HG03095 (cell line): ENCODE results near the gene PELI2.

Source experiments
- ATAC-seq: cut with Tn5 transposase; IDR thresholded peaks from one replicate; pipeline ENCODE4 v1.9.1; 2021; ENCODE audit warnings: moderate library complexity; ENCODE audit not compliant: unreplicated experiment

The PELI2 gene

GRCh38 chr14:56118611-56119181 lies 485 bp downstream of the PELI2 start:
- ATAC-seq = no peak

GRCh38 chr14:56119201-56119981 lies 1.2 kb downstream of the PELI2 start:
- no peak for ATAC-seq

- no peak for ATAC-seq
Observed at GRCh38 chr14:56120091-56120691, 2.0 kb downstream of the PELI2 start.

- ATAC-seq = no peak
Observed at GRCh38 chr14:56121816-56122215, 3.6 kb downstream of the PELI2 start.

GRCh38 chr14:56122301-56122700 lies 4.1 kb downstream of the PELI2 start:
- ATAC-seq = no peak

- ATAC-seq = no peak
Observed at GRCh38 chr14:56124327-56124726, 6.1 kb downstream of the PELI2 start.

GRCh38 chr14:56125772-56126636 lies 7.8 kb downstream of the PELI2 start:
- no peak for ATAC-seq

GRCh38 chr14:56126637-56126913 lies 8.4 kb downstream of the PELI2 start:
- ATAC-seq = no peak

GRCh38 chr14:56127156-56127555 lies 8.9 kb downstream of the PELI2 start:
- ATAC-seq = no peak

GRCh38 chr14:56129092-56129491 lies 10.9 kb downstream of the PELI2 start:
- ATAC-seq = no peak

GRCh38 chr14:56129933-56130332 lies 11.7 kb downstream of the PELI2 start:
- ATAC-seq = no peak

GRCh38 chr14:56131004-56131864 lies 13.0 kb downstream of the PELI2 start:
- ATAC-seq = no peak

- no peak for ATAC-seq
Observed at GRCh38 chr14:56131865-56132833, 13.9 kb downstream of the PELI2 start.

- no peak for ATAC-seq
Observed at GRCh38 chr14:56133547-56133946, 15.3 kb downstream of the PELI2 start.

- no peak for ATAC-seq
Observed at GRCh38 chr14:56135001-56135400, 16.8 kb downstream of the PELI2 start.

GRCh38 chr14:56135668-56136067 lies 17.5 kb downstream of the PELI2 start:
- no peak for ATAC-seq

- no peak for ATAC-seq
Observed at GRCh38 chr14:56136571-56137452, 18.6 kb downstream of the PELI2 start.

- no peak for ATAC-seq
Observed at GRCh38 chr14:56137453-56137807, 19.2 kb downstream of the PELI2 start.

GRCh38 chr14:56137849-56138248 lies 19.6 kb downstream of the PELI2 start:
- ATAC-seq = no peak
